GM12874 (cell line): Measurements from ENCODE around the gene ARID1A.

ENCODE experiments used
- CTCF ChIP-seq: IDR thresholded peaks from 2 replicates; pipeline ENCODE4 v1.5.1; 2011; ENCODE audit warnings: low read depth, mild to moderate bottlenecking, control low read depth, low read length, moderate library complexity; ENCODE audit not compliant: insufficient read depth

The ARID1A gene

GRCh38 chr1:26740023-26740634 lies 44.3 kb downstream of the ARID1A start:
- TF ChIP-seq CTCF, result no peak

GRCh38 chr1:26740952-26741351 lies 45.1 kb downstream of the ARID1A start:
- TF ChIP-seq CTCF, result no peak

- TF ChIP-seq CTCF, result no peak
Measured at GRCh38 chr1:26743426-26744059, 47.7 kb downstream of the ARID1A start.

GRCh38 chr1:26744075-26744959 lies 48.5 kb downstream of the ARID1A start:
- no peak for TF ChIP-seq CTCF

- TF ChIP-seq CTCF, result no peak
Measured at GRCh38 chr1:26745191-26745590, 49.4 kb downstream of the ARID1A start.

- TF ChIP-seq CTCF, result no peak
Measured at GRCh38 chr1:26747048-26747447, 51.2 kb downstream of the ARID1A start.

GRCh38 chr1:26748351-26748750 lies 52.5 kb downstream of the ARID1A start:
- no peak for TF ChIP-seq CTCF
